ENCODE measurements around the gene LGALSL.

The LGALSL gene

DNA sequence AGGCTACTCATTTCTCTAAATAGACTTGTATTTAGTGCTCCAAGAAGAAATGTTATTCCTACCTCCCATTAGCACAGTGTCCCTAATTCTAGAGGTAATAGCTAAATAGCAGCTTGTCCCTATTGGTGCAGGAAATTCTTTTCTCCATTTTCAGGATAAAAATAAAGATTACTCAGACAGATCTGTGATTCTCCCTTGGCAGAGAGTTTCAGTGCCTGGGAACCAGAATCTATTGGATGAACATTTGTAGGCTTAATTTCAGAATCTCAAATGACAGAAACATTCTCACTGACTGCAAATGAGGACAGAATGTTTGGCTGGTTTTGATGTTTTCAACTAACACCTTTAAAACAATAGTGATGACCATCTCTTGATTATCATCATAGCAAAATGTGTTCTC is 33.3 kb upstream of the LGALSL start:
- no peaks in the 10 kb centered on the region for H3K27me3 ChIP-seq (replicated peaks; ENCODE audit: control insufficient read depth, insufficient read depth, low read length)
- no peak overlapping the region for H3K4me3 ChIP-seq (replicated peaks; ENCODE audit: low read depth, low read length)
- TF ChIP-seq, protein P1, sequence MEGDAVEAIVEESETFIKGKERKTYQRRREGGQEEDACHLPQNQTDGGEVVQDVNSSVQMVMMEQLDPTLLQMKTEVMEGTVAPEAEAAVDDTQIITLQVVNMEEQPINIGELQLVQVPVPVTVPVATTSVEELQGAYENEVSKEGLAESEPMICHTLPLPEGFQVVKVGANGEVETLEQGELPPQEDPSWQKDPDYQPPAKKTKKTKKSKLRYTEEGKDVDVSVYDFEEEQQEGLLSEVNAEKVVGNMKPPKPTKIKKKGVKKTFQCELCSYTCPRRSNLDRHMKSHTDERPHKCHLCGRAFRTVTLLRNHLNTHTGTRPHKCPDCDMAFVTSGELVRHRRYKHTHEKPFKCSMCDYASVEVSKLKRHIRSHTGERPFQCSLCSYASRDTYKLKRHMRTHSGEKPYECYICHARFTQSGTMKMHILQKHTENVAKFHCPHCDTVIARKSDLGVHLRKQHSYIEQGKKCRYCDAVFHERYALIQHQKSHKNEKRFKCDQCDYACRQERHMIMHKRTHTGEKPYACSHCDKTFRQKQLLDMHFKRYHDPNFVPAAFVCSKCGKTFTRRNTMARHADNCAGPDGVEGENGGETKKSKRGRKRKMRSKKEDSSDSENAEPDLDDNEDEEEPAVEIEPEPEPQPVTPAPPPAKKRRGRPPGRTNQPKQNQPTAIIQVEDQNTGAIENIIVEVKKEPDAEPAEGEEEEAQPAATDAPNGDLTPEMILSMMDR (IDR thresholded peaks at IDR 0.05; ENCODE audit: insufficient read depth, low read length, poor library complexity, severe bottlenecking): no peak
- no peak for DNase-seq (ENCODE audit: extremely low read depth, insufficient read length)
- H3K36me3 ChIP-seq (ENCODE audit: control insufficient read depth, insufficient read depth, low read length): no peaks in the 10 kb centered on the region

DNA sequence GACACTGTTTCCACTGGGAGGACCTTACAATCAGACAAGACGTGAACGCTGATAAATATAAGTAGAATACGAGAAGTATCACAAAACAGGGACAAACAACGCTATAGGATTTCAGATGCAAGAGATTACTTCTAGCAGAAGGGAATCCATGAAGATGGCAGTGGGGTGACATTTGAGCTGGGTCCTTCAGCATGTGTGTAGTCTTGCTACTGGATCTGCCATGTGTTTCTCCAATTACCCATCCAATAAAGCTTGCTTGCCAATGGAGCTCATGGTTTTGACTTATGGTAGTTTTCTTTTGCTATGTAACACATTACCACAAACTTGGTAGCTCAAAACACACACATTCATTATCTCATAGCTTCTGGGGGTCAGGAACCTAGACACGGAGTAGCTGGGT is 32.8 kb upstream of the LGALSL start:
- TF ChIP-seq, protein P1 (IDR thresholded peaks at IDR 0.05; ENCODE audit: insufficient read depth, low read length, poor library complexity, severe bottlenecking): no peak
- Histone ChIP-seq H3K36me3 (ENCODE audit: control insufficient read depth, insufficient read depth, low read length) (no peaks in the 10 kb centered on the region), H3K4me3 (replicated peaks; ENCODE audit: low read depth, low read length) (no peak overlapping the region), H3K27me3 (replicated peaks; ENCODE audit: control insufficient read depth, insufficient read depth, low read length) (no peaks in the 10 kb centered on the region)
- DNase-seq (ENCODE audit: extremely low read depth, insufficient read length): no peak

DNA sequence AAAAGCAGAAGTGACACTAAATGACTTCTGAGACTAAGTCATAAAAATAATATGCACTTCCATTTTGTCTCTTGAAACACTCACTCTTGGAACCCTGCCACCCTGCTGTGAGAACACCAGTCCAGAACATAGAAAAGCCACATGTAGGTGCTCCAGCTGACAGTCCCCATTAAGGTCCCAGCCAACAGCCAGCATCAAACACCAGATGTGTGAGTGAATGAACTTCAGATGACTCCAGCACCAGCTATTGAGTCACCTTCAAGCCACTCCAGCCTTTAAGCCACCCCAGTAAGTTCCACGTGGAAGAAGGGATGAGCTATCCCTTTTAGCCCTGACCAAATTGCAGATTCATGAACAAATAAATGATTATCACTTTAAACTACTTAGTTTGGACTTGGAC is 31.5 kb upstream of the LGALSL start:
- no peak for DNase-seq (ENCODE audit: extremely low read depth, insufficient read length)
- TF ChIP-seq, protein P1 (IDR thresholded peaks at IDR 0.05; ENCODE audit: insufficient read depth, low read length, poor library complexity, severe bottlenecking): no peak
- H3K36me3 ChIP-seq (ENCODE audit: control insufficient read depth, insufficient read depth, low read length): no peaks in the 10 kb centered on the region
- no peaks in the 10 kb centered on the region for H3K27me3 ChIP-seq (replicated peaks; ENCODE audit: control insufficient read depth, insufficient read depth, low read length)
- H3K4me3 ChIP-seq (replicated peaks; ENCODE audit: low read depth, low read length): no peak overlapping the region

DNA sequence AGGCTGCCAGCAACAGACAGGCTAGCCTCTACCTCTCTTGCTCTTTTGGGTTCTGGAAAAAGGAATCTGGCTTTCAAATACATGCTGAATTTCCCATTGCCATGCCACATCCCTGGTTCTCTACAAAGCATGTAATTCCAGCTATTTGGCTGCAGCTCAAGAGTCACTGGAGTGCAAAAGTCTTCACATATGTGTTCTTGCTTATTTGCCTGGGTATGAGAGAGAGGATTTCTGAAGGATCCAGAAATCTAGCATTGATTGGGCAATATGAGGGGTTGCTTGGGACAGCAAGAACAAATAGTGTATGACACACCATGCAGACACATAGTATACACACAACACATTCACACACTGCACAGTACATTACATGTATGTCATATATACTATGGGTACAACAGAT is 30.7 kb upstream of the LGALSL start:
- TF ChIP-seq, protein P1 (IDR thresholded peaks at IDR 0.05; ENCODE audit: insufficient read depth, low read length, poor library complexity, severe bottlenecking): no peak
- no peaks in the 10 kb centered on the region for H3K36me3 ChIP-seq (ENCODE audit: control insufficient read depth, insufficient read depth, low read length)
- DNase-seq (ENCODE audit: extremely low read depth, insufficient read length): no peak

DNA sequence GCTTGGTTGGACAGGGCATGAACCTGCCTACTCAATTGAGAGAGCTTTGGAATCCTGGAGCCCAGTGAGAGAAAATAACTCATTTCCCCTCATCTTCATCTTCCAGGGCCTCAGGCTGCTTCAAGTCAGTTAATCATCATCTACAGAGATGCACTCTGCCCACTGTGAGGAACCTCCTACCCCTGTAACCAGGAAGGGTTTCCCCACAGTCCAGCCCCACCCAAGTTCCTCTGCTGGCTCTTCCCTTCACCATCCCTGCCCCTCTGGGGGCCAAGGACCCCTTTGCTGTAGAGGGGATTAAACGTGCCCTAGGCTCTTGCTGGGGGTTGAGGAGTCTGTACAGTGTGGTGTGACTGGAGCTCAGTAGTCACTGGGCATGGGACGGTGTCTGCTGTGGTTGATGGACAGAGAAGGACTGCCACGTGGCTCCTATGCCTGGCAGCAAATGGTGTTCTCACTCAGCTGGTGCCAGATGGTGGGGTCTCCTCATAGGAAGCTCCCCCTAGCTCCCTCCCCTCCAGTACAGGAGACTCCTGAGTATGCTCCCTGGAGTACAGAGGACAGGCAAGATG is 29.5 kb upstream of the LGALSL start:
- no peak overlapping the region for H3K4me3 ChIP-seq (replicated peaks; ENCODE audit: low read depth, low read length)
- no peaks in the 10 kb centered on the region for H3K36me3 ChIP-seq (ENCODE audit: control insufficient read depth, insufficient read depth, low read length)
- no peak for DNase-seq (ENCODE audit: extremely low read depth, insufficient read length)
- no peaks in the 10 kb centered on the region for H3K27me3 ChIP-seq (replicated peaks; ENCODE audit: control insufficient read depth, insufficient read depth, low read length)
- TF ChIP-seq, protein P1 (IDR thresholded peaks at IDR 0.05; ENCODE audit: insufficient read depth, low read length, poor library complexity, severe bottlenecking): no peak

More for the DNA sequence above, 30.7 kb upstream of the LGALSL start:
- no peaks in the 10 kb centered on the region for H3K27me3 ChIP-seq (replicated peaks; ENCODE audit: control insufficient read depth, insufficient read depth, low read length)
- no peak overlapping the region for H3K4me3 ChIP-seq (replicated peaks; ENCODE audit: low read depth, low read length)

Measured in GM06990 (cell line).